ENCODE results near the gene KRT76.

DNA sequence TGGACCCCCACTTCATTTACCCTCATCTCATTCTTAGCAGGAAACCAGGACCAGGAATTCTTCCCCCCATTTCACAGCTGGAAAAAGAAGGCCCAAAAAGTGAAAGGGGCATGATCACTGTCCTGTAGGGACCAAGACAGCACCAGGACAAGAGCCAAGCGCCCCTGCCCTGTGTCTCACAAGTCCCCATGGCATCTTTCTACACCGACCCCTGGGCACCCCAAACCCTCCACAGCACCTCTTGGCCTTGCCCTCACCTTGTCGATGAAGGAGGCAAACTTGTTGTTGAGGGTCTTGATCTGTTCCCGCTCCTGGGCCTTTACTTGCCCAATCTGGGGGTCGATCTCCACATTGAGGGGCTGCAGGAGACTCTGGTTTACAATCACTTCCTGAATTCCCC is 710 bp downstream of the KRT76 start:
- no peak for TF ChIP-seq ZBTB7A (IDR thresholded peaks at IDR 0.05; ENCODE audit: low read depth)
- TF ChIP-seq MAX (IDR thresholded peaks at IDR 0.05) = no peak
